ENCODE measurements around the gene NPC2.
"Not testable (repeated sequence)": the region's sequence is repeated elsewhere in the genome, so short reads cannot be mapped to it uniquely, and the experiment has no call there.

NPC2 gene

DNA sequence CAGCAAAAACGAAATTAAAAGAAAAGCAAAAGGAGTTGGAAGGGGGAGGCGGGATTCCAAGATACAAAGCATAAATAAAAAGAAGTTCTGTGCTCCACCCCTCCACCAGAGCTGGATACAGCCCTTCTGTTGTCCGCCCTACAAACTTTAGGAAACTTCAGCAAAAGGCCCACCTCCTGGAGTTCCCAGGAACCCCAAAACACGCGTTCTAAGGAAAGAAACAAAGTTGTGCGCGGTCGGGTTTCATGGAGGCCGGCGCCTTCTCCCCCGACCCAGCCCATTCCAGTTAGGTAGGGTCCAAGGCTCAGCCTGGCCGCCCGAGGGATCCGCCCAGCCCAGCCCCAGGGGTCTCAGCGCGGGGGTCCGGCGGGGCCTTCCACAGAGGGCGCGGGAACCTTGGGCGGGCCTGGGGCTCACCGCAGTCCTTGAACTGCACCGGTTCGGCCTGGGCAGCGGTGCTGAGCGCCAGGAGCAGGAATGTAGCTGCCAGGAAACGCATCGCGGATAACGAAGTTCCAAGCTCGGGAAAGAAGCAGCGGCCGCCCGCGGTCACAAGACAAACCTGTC is at the start of gene NPC2:
Gene NPC2, minus strand, starts transcription at position 530 of the 567 bp plus-strand sequence. Its CDS starts 31 bp downstream, at position 499.
- no peak for TF ChIP-seq POLR2A (IDR thresholded peaks at IDR 0.05; ENCODE audit: low read length)
- TF ChIP-seq GATA1 (IDR thresholded peaks at IDR 0.05; ENCODE audit: low read depth, low read length) = no peak
- peak; percentile 41 to 58 for DNase-seq

DNA sequence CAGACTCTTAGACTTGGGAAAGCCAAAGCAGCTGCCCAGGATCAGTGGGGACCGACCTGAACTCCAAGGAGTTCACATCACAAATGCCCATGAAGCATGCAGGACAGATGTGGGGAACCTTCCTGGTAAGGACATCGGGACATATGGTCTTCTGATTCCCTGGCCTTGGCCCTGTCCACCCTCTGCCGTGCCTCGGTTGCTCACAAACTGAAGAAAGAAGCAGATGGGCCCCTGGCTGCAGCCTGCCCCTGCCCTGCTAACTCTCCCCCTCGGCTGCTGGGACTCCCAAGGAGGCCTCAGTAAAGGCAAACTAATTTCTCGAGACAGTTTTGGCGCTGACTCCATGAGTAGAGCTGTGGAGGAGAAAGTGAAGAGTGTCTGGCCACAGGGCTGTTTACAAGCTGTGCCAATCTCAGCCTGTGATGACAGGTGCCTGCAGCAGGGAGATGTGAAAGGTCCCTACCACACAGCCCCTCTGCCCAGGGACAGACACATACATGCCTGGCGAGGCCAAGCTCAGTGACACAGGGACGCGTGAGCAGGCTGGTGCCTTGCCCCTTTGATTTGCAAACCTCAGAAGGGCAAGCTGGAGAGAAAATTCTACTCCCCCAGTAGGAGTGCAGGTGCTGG is 49.1 kb upstream of the NPC2 start:
- DNase-seq = no peak
- TF ChIP-seq POLR2A (IDR thresholded peaks at IDR 0.05; ENCODE audit: low read length) = no peak
- no peak for TF ChIP-seq GATA1 (IDR thresholded peaks at IDR 0.05; ENCODE audit: low read depth, low read length)

DNA sequence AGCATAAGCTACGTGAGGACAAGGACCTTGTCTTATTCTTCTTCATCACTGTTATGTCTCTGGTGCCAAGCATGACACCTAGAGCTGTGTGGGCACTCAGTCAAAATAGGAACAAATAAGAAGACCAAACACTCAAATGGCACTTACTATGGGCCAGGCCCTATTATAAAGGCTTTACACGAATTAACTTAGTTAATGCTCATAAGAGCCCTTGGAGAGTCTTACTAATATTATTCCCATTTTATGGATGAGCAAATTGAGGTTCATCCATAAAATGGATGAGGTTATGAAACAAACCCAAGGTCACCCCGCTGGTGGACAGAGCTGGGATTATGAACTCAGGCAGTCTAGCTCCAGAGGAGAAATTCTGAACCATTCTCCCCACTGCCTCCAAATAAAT is 48.1 kb upstream of the NPC2 start:
- no peak for DNase-seq
- TF ChIP-seq POLR2A (IDR thresholded peaks at IDR 0.05; ENCODE audit: low read length) = no peak
- TF ChIP-seq GATA1 (IDR thresholded peaks at IDR 0.05; ENCODE audit: low read depth, low read length) = no peak

DNA sequence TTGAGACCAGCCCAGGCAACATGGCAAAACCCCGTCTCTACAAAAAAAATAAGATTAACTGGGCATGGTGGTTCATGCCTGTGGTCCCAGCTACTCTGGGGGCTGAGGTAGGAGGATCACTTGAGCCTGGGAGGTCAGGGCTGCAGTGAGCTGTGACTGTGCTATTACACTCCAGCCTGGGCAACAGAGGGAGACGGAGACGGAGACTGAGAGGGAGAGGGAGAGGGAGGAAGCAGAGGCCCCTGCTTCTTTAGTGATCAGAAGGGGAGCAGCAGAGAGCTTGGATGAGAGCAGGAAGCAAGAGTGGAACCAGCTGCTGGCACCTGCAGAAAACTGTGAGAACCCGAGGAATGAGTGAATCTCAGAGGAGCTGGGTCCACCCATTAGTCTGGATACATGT is 46.4 kb upstream of the NPC2 start:
- no peak for DNase-seq
- TF ChIP-seq POLR2A (IDR thresholded peaks at IDR 0.05; ENCODE audit: low read length) (no peak), GATA1 (IDR thresholded peaks at IDR 0.05; ENCODE audit: low read depth, low read length) (no peak)

DNA sequence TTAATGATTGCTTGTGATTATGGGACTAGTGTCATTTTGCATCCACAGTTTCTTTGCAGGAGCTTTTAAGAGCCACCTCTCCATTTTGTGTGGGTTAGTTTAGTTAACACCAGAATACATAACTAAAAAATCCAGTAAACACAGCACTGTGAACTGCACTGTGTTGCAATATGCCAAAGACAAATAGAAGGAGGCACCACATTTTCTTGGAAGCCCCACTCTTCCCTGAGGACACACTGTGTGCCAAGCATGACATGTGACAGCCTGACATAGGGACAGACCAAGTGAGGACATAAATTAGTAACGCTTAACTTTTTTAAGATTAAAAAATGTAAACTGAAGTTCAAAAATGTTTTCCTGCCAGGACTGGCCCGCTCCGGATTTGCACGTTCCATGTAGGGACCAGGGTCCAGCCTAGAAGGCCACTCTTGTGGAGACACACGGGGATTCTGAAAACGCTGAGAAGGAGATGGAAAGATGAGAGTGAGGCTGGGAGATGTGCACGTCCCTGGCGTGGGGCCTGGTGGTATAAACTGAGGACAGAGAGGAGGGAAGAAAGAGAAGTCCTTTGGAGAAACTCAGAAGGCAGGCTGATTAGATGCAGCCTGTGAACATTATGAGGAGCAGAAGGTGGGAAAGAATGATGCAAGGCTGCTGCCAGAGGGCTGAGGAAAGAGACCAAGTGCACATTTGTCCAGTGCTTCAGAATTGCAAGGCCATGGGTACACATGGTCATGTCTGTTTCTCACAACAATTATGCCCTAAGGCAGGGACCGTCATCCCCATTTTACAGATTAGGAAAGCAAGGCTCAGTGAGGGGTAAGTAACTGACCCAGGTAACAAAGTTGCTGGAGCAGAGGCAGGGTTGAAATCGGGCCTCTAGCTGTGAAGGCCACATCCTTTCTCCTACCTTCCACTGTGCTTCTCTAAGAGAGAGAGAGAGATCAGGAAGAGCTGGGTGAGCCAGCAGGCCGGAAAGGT is 45.6 kb upstream of the NPC2 start:
- no peak for TF ChIP-seq POLR2A (IDR thresholded peaks at IDR 0.05; ENCODE audit: low read length)
- no peak for TF ChIP-seq GATA1 (IDR thresholded peaks at IDR 0.05; ENCODE audit: low read depth, low read length)
- no peak for DNase-seq

DNA sequence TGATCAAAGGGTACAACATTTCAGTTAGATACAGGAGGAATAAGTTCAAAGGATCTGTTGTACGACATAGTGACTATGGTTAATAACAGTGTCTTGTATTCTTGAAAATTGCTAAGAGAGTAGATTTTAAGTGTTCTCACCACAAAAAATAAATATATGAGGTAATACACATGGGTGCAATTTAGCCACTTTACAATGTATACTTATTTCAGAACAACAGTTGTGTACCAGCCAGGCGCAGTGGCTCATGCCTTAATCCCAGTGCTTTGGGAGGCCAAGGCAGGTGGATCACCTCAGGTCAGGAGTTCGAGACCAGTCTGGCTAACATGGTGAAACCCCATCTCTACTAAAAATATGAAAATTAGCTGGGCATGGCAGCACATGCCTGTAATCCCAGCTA is 43.2 kb upstream of the NPC2 start:
- not testable (repeated sequence) for DNase-seq

DNA sequence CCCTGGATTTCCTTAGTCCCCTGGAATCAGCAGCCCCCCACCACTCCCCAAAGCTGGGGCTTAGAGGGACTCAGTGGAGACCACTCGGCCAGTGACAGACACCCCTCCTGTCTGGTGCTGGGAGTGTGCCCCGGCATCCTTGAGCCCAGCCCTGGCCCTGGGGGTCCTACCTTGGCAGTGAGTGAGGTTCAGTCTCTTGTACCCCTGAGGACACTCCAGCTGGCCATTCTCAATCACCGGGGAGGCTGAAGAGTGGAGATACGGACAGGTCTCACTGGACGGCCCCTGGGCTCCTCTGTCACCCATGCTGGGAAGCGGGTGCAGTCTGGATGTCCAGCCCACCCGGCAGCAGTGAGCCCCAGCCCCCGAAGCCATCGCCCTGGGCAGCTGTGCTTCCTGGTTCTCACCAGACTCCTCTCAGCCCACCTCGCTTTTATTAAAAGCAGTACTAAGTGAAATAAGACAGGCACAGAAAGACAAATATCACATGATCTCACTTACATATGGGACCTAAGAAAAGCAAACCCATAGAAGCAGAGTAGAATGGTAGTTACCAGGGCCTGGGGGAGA is 42.7 kb upstream of the NPC2 start:
- TF ChIP-seq POLR2A (IDR thresholded peaks at IDR 0.05; ENCODE audit: low read length) = no peak
- TF ChIP-seq GATA1 (IDR thresholded peaks at IDR 0.05; ENCODE audit: low read depth, low read length) = no peak
- no peak for DNase-seq

DNA sequence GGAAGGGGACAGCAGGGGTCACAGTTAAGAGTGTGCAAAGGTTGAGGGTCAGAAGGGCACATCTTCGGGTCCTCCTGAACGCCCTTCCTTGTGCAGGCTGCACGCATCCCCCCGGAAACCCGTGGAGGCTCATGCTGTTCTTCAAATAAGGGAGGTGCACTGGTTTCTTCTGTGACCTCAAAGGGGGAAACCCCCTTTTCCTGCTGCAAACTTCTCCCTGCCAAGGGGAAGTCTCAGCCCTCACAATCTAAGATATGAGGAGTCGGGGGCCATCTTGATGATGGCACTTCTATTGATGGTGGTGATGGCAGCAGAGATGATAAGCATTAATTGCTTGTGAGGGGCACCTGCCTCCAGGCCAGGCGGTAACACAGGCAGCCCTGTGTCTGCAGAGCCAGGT is 40.5 kb upstream of the NPC2 start:
- no peak for DNase-seq
- TF ChIP-seq POLR2A (IDR thresholded peaks at IDR 0.05; ENCODE audit: low read length) (no peak), GATA1 (IDR thresholded peaks at IDR 0.05; ENCODE audit: low read depth, low read length) (no peak)

DNA sequence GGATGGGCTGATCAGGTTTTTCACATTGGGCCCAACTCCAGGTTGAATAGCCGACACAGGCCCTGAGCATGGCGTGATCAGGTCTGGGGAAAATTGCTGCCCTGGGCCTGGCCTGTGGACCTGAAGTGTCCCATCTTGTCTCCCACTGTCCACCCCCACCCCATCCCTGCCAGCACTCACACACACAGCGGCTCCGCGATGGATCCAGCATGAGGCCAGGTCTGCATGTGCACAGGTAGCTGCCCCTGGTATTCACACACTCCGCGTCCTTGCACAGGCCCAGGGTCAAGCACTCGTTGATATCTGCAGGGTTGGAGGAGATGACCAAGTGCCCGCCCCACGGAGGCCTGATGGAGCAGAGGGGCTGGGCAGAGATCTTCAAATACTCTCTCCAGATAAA is 39.1 kb upstream of the NPC2 start:
- no peak for DNase-seq
- TF ChIP-seq POLR2A (IDR thresholded peaks at IDR 0.05; ENCODE audit: low read length) (no peak), GATA1 (IDR thresholded peaks at IDR 0.05; ENCODE audit: low read depth, low read length) (no peak)

DNA sequence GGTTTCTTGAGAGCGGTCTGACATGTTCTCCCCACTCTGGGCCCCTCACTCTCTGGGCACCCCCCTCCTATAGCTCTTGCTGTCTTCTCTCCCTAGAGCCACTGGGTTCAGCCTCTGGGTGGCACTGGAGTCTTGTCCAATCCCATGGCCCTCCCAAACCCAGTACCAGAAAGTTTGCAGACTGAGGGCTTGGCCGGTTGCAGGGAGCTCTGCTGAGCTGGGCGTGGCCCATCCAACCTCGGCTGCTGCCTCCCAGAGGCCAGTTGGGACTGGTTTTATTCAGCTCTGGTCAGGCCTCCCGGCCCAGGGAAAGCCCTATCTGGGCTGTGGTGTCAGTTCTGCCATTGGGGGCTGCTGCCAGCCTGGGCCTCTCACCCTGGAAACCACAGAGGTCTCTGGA is 38.4 kb upstream of the NPC2 start:
- TF ChIP-seq GATA1 (IDR thresholded peaks at IDR 0.05; ENCODE audit: low read depth, low read length) (no peak), POLR2A (IDR thresholded peaks at IDR 0.05; ENCODE audit: low read length) (no peak)
- DNase-seq = peak in 1 of 2 experiments; percentile 30

DNA sequence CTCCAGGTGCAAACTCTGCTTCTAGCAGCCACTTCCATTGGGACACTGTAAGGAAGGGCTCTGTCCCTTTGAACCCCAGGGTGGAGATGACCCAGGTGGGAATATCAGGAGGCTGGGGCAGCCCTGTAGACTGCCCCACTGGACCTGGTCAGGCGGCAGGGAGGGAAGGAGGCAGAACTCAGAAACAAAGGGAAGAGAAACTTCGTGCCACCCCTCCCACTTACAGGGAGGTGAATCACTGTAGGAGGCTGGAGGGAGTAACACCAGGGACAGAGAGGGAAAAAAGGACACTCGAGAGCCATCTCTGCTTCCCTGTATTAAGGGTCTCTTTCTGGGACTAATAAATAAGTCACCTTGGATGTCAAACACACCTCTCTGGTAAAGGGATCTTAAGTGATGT is 37.9 kb upstream of the NPC2 start:
- DNase-seq = no peak
- TF ChIP-seq POLR2A (IDR thresholded peaks at IDR 0.05; ENCODE audit: low read length) = no peak
- no peak for TF ChIP-seq GATA1 (IDR thresholded peaks at IDR 0.05; ENCODE audit: low read depth, low read length)

DNA sequence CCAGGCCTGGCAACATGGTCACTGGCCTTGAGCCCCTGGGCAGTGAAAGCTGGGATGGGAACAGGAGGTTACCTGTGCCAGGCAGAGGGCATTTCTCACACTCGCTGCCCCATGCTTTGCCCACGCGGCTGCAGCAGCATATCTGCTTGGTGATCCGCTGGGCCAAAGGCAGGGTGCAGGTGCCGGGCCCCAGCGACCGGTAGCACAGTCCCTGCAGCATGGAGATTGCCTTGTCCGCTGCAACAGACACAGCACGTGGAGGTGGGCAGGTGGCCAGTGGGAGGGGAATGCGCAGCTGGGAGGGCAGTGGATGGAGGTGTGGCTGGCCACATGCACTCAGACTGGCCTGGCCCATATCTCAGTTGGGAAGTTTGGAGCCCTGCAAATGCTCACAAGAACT is 35.8 kb upstream of the NPC2 start:
- no peak for TF ChIP-seq GATA1 (IDR thresholded peaks at IDR 0.05; ENCODE audit: low read depth, low read length)
- no peak for DNase-seq

DNA sequence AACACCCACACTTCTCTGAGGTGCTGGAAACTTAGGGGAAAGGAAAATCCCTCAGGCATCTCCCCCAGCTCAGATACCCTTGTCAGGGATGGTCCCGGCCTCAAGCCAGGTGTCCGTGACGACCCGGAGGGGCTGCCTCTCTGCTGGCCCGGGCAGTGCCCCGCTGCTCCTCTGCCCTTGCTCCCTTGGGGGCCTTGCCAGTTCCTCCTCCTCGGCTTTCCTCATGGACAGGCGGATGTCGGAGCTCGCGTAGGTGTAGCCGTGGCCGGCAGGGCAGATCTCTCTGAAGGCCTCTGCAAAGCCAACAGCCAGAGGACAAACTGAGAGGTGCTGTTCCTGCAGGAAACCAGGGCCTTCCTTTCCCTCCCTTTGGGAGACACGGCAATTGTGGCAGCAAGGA is 35.3 kb upstream of the NPC2 start:
- TF ChIP-seq POLR2A (IDR thresholded peaks at IDR 0.05; ENCODE audit: low read length) (no peak), GATA1 (IDR thresholded peaks at IDR 0.05; ENCODE audit: low read depth, low read length) (no peak)
- no peak for DNase-seq

DNA sequence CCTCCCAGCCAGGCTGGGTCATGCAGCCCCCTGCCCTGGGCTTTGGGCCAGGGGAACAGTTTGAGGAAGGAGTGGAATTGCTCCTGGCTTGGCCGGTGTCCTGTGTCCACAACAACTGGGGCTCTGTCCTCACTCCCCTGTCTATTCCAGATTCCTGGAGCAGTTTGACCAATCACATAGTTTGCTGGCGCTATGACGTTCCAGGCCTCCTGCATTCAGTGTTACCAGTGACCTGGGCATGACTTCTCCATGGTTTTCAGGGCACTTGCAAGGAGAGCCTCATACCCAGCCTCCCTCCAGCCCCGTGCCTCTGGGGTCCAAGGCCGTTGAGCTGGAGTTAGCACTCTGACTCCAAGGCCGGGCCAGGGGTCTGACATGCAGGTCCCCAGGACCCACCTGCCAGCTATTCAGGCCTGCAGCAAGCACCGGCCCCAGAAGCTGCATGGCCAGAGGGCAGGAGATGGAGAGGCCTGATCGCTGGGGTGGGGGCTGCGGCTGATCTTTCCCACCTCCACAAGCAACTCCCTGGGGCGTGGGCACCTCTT is 34.7 kb upstream of the NPC2 start:
- no peak for DNase-seq
- TF ChIP-seq POLR2A (IDR thresholded peaks at IDR 0.05; ENCODE audit: low read length) = no peak
- no peak for TF ChIP-seq GATA1 (IDR thresholded peaks at IDR 0.05; ENCODE audit: low read depth, low read length)

Measured in erythroblast (primary cell).